Natural killer cell (primary cell): ENCODE measurements around the gene PDE6H. TPM values are rescaled to one million over a fixed set of nuclear protein-coding genes. Genes with fewer than 3 reads are reported as not detected.

Experiments
- total RNA-seq, 4 donors: library from RNA; stranded (reverse); fragments of 120-200 nt in 1 of 4; gene quantifications; one replicate each; pipeline versions ENCODE4 v1.2.3 to v1.2.4, GENCODE V29; 2013 to 2022

The PDE6H gene
- total RNA-seq, 3 donors from 2014 or later (not counting 1 experiment from before 2014, with no cell fraction given): not detected

Other genes starting within 250 kb of the PDE6H start
- 100 to 1,000 TPM; 130 to 159 (median 134) TPM for gene WBP11, start 169.6 kb upstream of the PDE6H start, total RNA-seq
- under 1 TPM; 0.28 to 0.79 (median 0.33) TPM for gene C12orf60, start 169.4 kb upstream of the PDE6H start, total RNA-seq
- gene SMCO3, start 158.9 kb upstream of the PDE6H start, total RNA-seq: not detected
- gene ART4, start 129.5 kb upstream of the PDE6H start, total RNA-seq: not detected
- 1 to 10 TPM in 1 of 3 donors, under 1 TPM in 1, not detected in 1; 0.89 to 1.1 TPM for gene MGP, start 87.2 kb upstream of the PDE6H start, total RNA-seq
- gene ERP27, start 34.5 kb upstream of the PDE6H start, total RNA-seq: 10 to 100 TPM in 2 of 3 donors, 1 to 10 TPM in 1; 9.8 to 15.2 (median 12.3) TPM
- 100 to 1,000 TPM; 838 to 962 (median 929) TPM for gene ARHGDIB, start 11.4 kb upstream of the PDE6H start, total RNA-seq
- gene RERG, start 248.4 kb downstream of the PDE6H start, total RNA-seq: not detected